ENCODE measurements around the gene GRIA1. TPM values are rescaled to one million over a fixed set of nuclear protein-coding genes. Genes with fewer than 3 reads are reported as not detected.

Gene GRIA1
- total and polyA plus RNA-seq, 9 donors: 0.11 to 1.4 (median 0.34) TPM; not detected in 2

DNA sequence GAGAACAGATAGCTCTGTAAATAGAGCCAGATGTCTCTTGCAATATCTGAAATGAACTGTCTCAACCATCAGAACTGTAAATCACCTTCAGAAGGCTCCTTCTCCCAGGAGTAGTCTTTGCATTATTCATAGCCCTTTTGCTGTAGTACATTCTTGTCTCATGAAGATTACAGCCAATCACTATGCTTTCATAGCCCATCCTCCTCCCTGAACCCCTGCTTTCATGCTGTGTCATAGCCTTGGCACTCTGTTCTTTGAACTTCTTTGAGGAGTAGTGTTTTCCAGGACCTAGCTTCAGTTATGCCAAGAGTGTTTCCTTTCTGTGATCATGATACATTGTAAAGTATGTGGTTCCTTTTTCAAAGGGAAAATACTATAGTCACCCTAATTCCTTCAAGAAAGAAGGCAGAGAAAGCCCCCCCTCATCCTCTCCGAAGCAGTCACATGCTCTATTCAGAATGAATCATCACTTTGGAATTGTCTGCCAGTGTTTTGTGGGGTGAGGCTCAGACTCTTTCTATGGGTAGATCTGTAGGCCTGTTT, 61.1 kb downstream of the GRIA1 start:
- Histone ChIP-seq H3K36me3 (no peaks in the 10 kb centered on the region), H3K4me1 (ENCODE audit: insufficient read depth) (peaks cover 1% of the 10 kb centered on the region), H3K9me3 (no peaks in the 10 kb centered on the region), H3K27ac (no peak overlapping the region), H3K4me3 (no peak overlapping the region), H3K27me3 (no peaks in the 10 kb centered on the region)
- DNase-seq: no peak
- WGBS, 3 donors: 0 to 5% (median 0%) methylated on average over 1 of the region's 1 CpG
- no peak for TF ChIP-seq EP300 (IDR thresholded peaks at IDR 0.05)
- no peak for TF ChIP-seq POLR2A (IDR thresholded peaks at IDR 0.05)
- TF ChIP-seq, protein P1, sequence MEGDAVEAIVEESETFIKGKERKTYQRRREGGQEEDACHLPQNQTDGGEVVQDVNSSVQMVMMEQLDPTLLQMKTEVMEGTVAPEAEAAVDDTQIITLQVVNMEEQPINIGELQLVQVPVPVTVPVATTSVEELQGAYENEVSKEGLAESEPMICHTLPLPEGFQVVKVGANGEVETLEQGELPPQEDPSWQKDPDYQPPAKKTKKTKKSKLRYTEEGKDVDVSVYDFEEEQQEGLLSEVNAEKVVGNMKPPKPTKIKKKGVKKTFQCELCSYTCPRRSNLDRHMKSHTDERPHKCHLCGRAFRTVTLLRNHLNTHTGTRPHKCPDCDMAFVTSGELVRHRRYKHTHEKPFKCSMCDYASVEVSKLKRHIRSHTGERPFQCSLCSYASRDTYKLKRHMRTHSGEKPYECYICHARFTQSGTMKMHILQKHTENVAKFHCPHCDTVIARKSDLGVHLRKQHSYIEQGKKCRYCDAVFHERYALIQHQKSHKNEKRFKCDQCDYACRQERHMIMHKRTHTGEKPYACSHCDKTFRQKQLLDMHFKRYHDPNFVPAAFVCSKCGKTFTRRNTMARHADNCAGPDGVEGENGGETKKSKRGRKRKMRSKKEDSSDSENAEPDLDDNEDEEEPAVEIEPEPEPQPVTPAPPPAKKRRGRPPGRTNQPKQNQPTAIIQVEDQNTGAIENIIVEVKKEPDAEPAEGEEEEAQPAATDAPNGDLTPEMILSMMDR (IDR thresholded peaks at IDR 0.05): no peak
- intact Hi-C loops (cut with DNase I): no loop called here

DNA sequence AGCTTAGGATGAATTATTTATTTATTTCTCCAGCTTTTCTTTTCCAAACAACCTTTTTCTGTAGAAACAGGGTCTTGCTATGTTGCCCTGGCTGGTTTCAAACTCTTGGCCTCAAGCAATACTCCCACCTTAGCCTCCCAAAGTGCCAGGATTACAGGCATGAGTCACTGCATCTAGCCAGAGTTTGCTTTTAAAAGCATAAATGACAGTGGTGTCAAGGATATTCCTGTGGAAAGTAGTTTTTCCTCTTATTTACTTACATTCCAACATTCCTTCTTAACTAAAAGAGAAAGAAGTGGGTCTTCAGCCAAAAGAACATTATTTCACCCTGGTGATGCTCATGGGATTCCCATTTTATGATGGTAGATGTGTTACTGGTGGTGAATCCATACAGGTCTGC, 62.4 kb downstream of the GRIA1 start:
- no peak overlapping the region for H3K4me3 ChIP-seq
- peaks cover 1% of the 10 kb centered on the region for H3K4me1 ChIP-seq (ENCODE audit: insufficient read depth)
- H3K27ac ChIP-seq: no peak overlapping the region
- TF ChIP-seq EP300 (IDR thresholded peaks at IDR 0.05) (no peak), POLR2A (IDR thresholded peaks at IDR 0.05) (no peak)
- TF ChIP-seq, protein P1 (IDR thresholded peaks at IDR 0.05): no peak
- no peaks in the 10 kb centered on the region for H3K36me3 ChIP-seq
- intact Hi-C loops (cut with DNase I): no loop called here
- no peak for DNase-seq
- no peaks in the 10 kb centered on the region for H3K27me3 ChIP-seq
- H3K9me3 ChIP-seq: no peaks in the 10 kb centered on the region

DNA sequence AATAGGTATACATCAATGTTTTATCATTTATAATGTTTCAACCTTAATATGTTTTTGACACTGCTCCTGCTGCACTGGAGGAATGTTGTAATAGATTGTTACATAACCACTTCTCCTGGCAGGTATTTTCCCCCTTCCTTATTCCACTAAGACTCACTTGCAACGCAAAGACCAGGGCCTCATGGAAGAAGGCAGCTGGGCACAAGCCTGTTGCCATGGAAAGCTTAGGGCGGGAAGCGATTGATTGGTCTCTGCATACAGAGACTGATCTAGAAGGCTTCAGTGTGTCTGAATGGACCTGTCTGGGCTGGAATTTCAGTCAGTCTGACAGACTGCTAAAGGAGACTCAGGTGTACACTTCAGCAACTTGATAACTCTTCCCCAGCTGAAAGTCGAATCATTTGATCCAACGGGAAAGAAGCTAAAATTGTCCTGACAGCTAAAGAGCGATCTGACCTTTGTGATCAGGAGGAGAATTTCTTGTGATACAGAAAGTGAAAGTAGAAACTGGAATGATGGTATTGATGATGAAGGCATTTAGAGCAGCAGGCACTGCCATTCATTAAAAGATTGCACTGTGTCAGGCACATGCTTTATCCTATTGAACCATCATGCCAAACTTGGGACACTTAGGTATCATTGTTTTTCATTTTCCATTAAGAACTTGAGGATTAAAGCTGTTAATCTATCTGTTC, 65.1 kb downstream of the GRIA1 start:
- H3K4me3 ChIP-seq: no peak overlapping the region
- intact Hi-C loops (cut with DNase I): no loop called here
- H3K4me1 ChIP-seq (ENCODE audit: insufficient read depth): peaks cover 1% of the 10 kb centered on the region
- H3K27ac ChIP-seq: no peak overlapping the region
- no peaks in the 10 kb centered on the region for H3K9me3 ChIP-seq
- no peaks in the 10 kb centered on the region for H3K36me3 ChIP-seq
- 79 to 84% (median 83%) methylated on average over 6 of the region's 6 CpGs for WGBS, 3 donors
- DNase-seq: no peak
- TF ChIP-seq POLR2A (IDR thresholded peaks at IDR 0.05) (no peak), EP300 (IDR thresholded peaks at IDR 0.05) (no peak)
- TF ChIP-seq, protein P1 (IDR thresholded peaks at IDR 0.05): no peak
- no peaks in the 10 kb centered on the region for H3K27me3 ChIP-seq

DNA sequence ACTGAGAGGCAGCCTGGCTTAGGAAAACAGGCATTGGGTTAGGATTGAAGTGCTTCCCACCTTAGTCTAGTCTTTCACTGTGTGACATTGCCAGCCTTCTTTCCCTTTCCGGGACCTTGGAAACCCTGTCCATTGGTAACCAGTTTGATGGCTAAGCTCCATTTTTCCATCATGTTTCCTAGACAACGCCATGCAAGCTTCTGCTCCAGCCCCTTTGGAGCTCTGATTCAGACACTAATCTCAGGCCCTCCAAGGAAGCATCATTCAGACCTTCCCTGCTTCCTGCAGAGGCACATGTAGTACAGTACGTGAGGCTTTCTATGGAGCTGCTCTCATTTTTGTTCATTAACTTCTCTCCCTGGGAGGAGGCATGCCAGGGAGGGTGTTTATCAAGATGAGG, 68.5 kb downstream of the GRIA1 start:
- intact Hi-C loops (cut with DNase I): no loop called here
- 73 to 82% (median 78%) methylated on average over 3 of the region's 3 CpGs for WGBS, 3 donors
- no peaks in the 10 kb centered on the region for H3K27me3 ChIP-seq

More for the DNA sequence above, 68.5 kb downstream of the GRIA1 start:
- Histone ChIP-seq H3K36me3 (no peaks in the 10 kb centered on the region), H3K4me3 (no peak overlapping the region), H3K4me1 (ENCODE audit: insufficient read depth) (no peaks in the 10 kb centered on the region), H3K9me3 (no peaks in the 10 kb centered on the region), H3K27ac (no peak overlapping the region)
- TF ChIP-seq, protein P1 (IDR thresholded peaks at IDR 0.05): no peak
- TF ChIP-seq POLR2A (IDR thresholded peaks at IDR 0.05) (no peak), EP300 (IDR thresholded peaks at IDR 0.05) (no peak)
- DNase-seq: no peak
